ENCODE data around the gene CCER1. TPM values are rescaled to one million over a fixed set of nuclear protein-coding genes. Genes with fewer than 3 reads are reported as not detected.
A peak's percentile ranks its signal among the peaks of the same experiment; 100 is the strongest.

CCER1 gene
- total and polyA plus RNA-seq, 2 experiments from 2014 or later, result not detected

GRCh38 chr12:90939382-90939781 lies 15.6 kb downstream of the CCER1 start (continued):
- TF ChIP-seq STAT1 (IDR thresholded peaks at IDR 0.05; ENCODE audit: unreplicated experiment), result no peak
- TF ChIP-seq EZH2phosphoT487 (IDR thresholded peaks at IDR 0.05; ENCODE audit: unreplicated experiment), result no peak
- no peak for TF ChIP-seq POLR2AphosphoS5 (IDR thresholded peaks at IDR 0.05; ENCODE audit: low read depth)
- TF ChIP-seq REST (IDR thresholded peaks at IDR 0.05; ENCODE audit: unreplicated experiment), result no peak

GRCh38 chr12:90938451-90938850 lies 16.5 kb downstream of the CCER1 start:
- DNase-seq (ENCODE audit: low spot score) (no peak), ATAC-seq (no peak)
- Histone ChIP-seq H3K4me2 (no peak overlapping the region), H4K20me1 (replicated peaks; ENCODE audit: insufficient read depth) (no peaks in the 10 kb centered on the region), H3K4me3 (no peak overlapping the region), H3K27ac (ENCODE audit: low read depth) (no peak overlapping the region), H3K4me1 (ENCODE audit: insufficient read depth) (no peaks in the 10 kb centered on the region), H3K36me3 (ENCODE audit: insufficient read depth) (no peaks in the 10 kb centered on the region), H3K79me2 (replicated peaks; ENCODE audit: insufficient read depth) (no peaks in the 10 kb centered on the region), H2AFZ (peak overlapping the region; percentile 69; the same call in 1 of the 2 replicates), H3K27me3 (ENCODE audit: insufficient read depth) (no peaks in the 10 kb centered on the region), H3F3A (replicated peaks; ENCODE audit: low read depth) (no peaks in the 10 kb centered on the region), H3K9me2 (ENCODE audit: insufficient read depth) (no peaks in the 10 kb centered on the region)
- Mint-ChIP-seq H3K36me3 (ENCODE audit: low read depth) (no peaks in the 10 kb centered on the region), H3K9me3 (no peaks in the 10 kb centered on the region), H3K4me1 (no peaks in the 10 kb centered on the region; the same call in 2 of the 3 replicates), H3K4me3 (no peak overlapping the region), H3K27me3 (ENCODE audit: insufficient read depth, low read depth, poor library complexity) (no peaks in the 10 kb centered on the region), H3K27ac (no peak overlapping the region)
- no peak for TF ChIP-seq POLR2AphosphoS5 (IDR thresholded peaks at IDR 0.05; ENCODE audit: low read depth)
- no peak for TF ChIP-seq NANOG (IDR thresholded peaks at IDR 0.05; ENCODE audit: borderline replicate concordance)
- TF ChIP-seq CTCF (conservative IDR thresholded peaks at IDR 0.05; ENCODE audit: low read depth in 2 of 2), result no peak
- no peak for TF ChIP-seq JUNB (IDR thresholded peaks at IDR 0.05; ENCODE audit: unreplicated experiment)
- TF ChIP-seq EZH2 (IDR thresholded peaks at IDR 0.05; ENCODE audit: low read depth, unreplicated experiment), result no peak
- no peak for TF ChIP-seq CREB1 (CRISPR knock-in tag; IDR thresholded peaks at IDR 0.05; ENCODE audit: low read depth)
- TF ChIP-seq STAT1 (IDR thresholded peaks at IDR 0.05; ENCODE audit: unreplicated experiment), result no peak
- no peak for TF ChIP-seq ETS1 (IDR thresholded peaks at IDR 0.05)
- TF ChIP-seq ZNF114 (CRISPR knock-in tag; IDR thresholded peaks at IDR 0.05), result no peak
- no peak for TF ChIP-seq REST (IDR thresholded peaks at IDR 0.05; ENCODE audit: unreplicated experiment)
- TF ChIP-seq ZNF331 (CRISPR knock-in tag; IDR thresholded peaks at IDR 0.05; ENCODE audit: low read depth), result no peak
